Neural progenitor cell (in vitro differentiated cells): ENCODE measurements around the gene LMTK2. TPM values are rescaled to one million over a fixed set of nuclear protein-coding genes. Genes with fewer than 3 reads are reported as not detected.

Source experiments
- DNase-seq: peaks from one replicate; pipeline ENCODE4 v3.0.0-alpha.2; 2016; ENCODE audit warnings: low spot score
- H2AFZ ChIP-seq: fragments of 200-600 bp; sonication (generic); replicated peaks from 2 replicates; pipeline ENCODE4 v1.6.1; 2016; ENCODE audit warnings: antibody characterized with exemption
- H3F3A ChIP-seq: fragments of 200-600 bp; sonication (generic); 2 replicates; pipeline ENCODE4 v1.6.1; 2016; ENCODE audit warnings: antibody characterized with exemption, low read depth
- H3K27ac ChIP-seq: fragments of 200-600 bp; sonication (generic); 2 replicates; pipeline ENCODE4 v1.5.1; 2016; ENCODE audit warnings: mild to moderate bottlenecking
- H3K27me3 ChIP-seq: fragments of 200-600 bp; sonication (generic); 2 replicates; pipeline ENCODE4 v1.6.1; 2016; ENCODE audit warnings: mild to moderate bottlenecking, moderate library complexity
- H3K36me3 ChIP-seq: fragments of 200-600 bp; sonication (generic); 2 replicates; pipeline ENCODE4 v1.5.1; 2016
- H3K4me1 ChIP-seq: fragments of 200-600 bp; sonication (generic); 2 replicates; pipeline ENCODE4 v1.6.1; 2016; ENCODE audit warnings: mixed run types
- H3K4me2 ChIP-seq: fragments of 200-600 bp; sonication (generic); 2 replicates; pipeline ENCODE4 v1.6.1; 2016
- H3K4me3 ChIP-seq: fragments of 200-600 bp; sonication (generic); 2 replicates; pipeline ENCODE4 v1.5.1; 2016
- H3K79me2 ChIP-seq: fragments of 200-600 bp; sonication (generic); 2 replicates; pipeline ENCODE4 v1.6.1; 2016; ENCODE audit warnings: low read depth
- H3K9ac ChIP-seq: fragments of 200-600 bp; sonication (generic); 2 replicates; pipeline ENCODE4 v1.6.1; 2016
- H3K9me3 ChIP-seq: fragments of 200-600 bp; sonication (generic); 2 replicates; pipeline ENCODE4 v1.5.1; 2016; ENCODE audit warnings: low read depth
- H4K20me1 ChIP-seq: fragments of 200-600 bp; sonication (generic); 2 replicates; pipeline ENCODE4 v1.6.1; 2016; ENCODE audit warnings: low read depth
- H3K27ac Mint-ChIP-seq: 3 replicates; pipeline ENCODE4 v1.8.0; 2021; ENCODE audit warnings: mixed read lengths
- H3K27me3 Mint-ChIP-seq: 2 replicates; pipeline ENCODE4 v1.8.0; 2022; ENCODE audit warnings: low read depth, mild to moderate bottlenecking, inconsistent platforms, moderate library complexity, mixed read lengths; ENCODE audit not compliant: insufficient read depth
- H3K36me3 Mint-ChIP-seq: 3 replicates; pipeline ENCODE4 v1.8.0; 2021; ENCODE audit warnings: mixed read lengths
- H3K4me1 Mint-ChIP-seq: 3 replicates; pipeline ENCODE4 v1.8.0; 2021; ENCODE audit warnings: mixed read lengths
- H3K4me3 Mint-ChIP-seq: 3 replicates; pipeline ENCODE4 v1.8.0; 2021; ENCODE audit warnings: mild to moderate bottlenecking, moderate library complexity, mixed read lengths
- H3K9me3 Mint-ChIP-seq: 3 replicates; pipeline ENCODE4 v1.8.0; 2020; ENCODE audit warnings: mixed read lengths
- EZH2 ChIP-seq: fragments of 200-600 bp; sonication (generic); IDR thresholded peaks from 2 replicates; pipeline ENCODE4 v1.6.1; 2017; ENCODE audit warnings: antibody characterized with exemption, mild to moderate bottlenecking, moderate library complexity
- EZH2phosphoT487 ChIP-seq: fragments of 200-600 bp; sonication (generic); IDR thresholded peaks from 2 replicates; pipeline ENCODE4 v1.6.1; 2017; ENCODE audit warnings: antibody characterized with exemption
- total RNA-seq: library from RNA; depleted of rRNA; stranded (reverse); fragments of >200 nt; gene quantifications from 2 replicates; pipeline ENCODE4 v1.2.3, GENCODE V29; 2015; ENCODE audit warnings: low replicate concordance
- TF ChIP-seq, protein P1 (sequence below): fragments of 200-600 bp; sonication (generic); IDR thresholded peaks from 2 replicates; pipeline ENCODE4 v1.5.1; 2017; ENCODE audit warnings: antibody characterized with exemption, mild to moderate bottlenecking

Gene LMTK2
- total RNA-seq, 1 donor from 2014 or later: 14.1 TPM

- H3K4me3 ChIP-seq: no peak overlapping the region
- no peak overlapping the region for H3K9ac ChIP-seq
- Mint-ChIP-seq H3K27me3 (peaks cover 3% of the 10 kb centered on the region), H3K27ac (no peak overlapping the region), H3K36me3 (peaks cover 5% of the 10 kb centered on the region), H3K9me3 (no peaks in the 10 kb centered on the region), H3K4me3 (no peak overlapping the region), H3K4me1 (peaks cover 23% of the 10 kb centered on the region)
- H3K36me3 ChIP-seq: no peaks in the 10 kb centered on the region
- no peak for DNase-seq
- H3K27me3 ChIP-seq: no peaks in the 10 kb centered on the region
- peaks cover 17% of the 10 kb centered on the region for H3K79me2 ChIP-seq
- peaks cover 8% of the 10 kb centered on the region for H4K20me1 ChIP-seq
- TF ChIP-seq, protein P1, sequence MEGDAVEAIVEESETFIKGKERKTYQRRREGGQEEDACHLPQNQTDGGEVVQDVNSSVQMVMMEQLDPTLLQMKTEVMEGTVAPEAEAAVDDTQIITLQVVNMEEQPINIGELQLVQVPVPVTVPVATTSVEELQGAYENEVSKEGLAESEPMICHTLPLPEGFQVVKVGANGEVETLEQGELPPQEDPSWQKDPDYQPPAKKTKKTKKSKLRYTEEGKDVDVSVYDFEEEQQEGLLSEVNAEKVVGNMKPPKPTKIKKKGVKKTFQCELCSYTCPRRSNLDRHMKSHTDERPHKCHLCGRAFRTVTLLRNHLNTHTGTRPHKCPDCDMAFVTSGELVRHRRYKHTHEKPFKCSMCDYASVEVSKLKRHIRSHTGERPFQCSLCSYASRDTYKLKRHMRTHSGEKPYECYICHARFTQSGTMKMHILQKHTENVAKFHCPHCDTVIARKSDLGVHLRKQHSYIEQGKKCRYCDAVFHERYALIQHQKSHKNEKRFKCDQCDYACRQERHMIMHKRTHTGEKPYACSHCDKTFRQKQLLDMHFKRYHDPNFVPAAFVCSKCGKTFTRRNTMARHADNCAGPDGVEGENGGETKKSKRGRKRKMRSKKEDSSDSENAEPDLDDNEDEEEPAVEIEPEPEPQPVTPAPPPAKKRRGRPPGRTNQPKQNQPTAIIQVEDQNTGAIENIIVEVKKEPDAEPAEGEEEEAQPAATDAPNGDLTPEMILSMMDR: no peak
- TF ChIP-seq EZH2phosphoT487: no peak
- no peak for TF ChIP-seq EZH2
- H2AFZ ChIP-seq: no peak overlapping the region
- H3K4me1 ChIP-seq: peaks cover 15% of the 10 kb centered on the region
- no peak overlapping the region for H3K4me2 ChIP-seq
- H3F3A ChIP-seq: peaks cover 8% of the 10 kb centered on the region
- no peak overlapping the region for H3K27ac ChIP-seq
- no peaks in the 10 kb centered on the region for H3K9me3 ChIP-seq
Measured at GRCh38 chr7:98254516-98254915, 147.9 kb downstream of the LMTK2 start.

- H2AFZ ChIP-seq: no peak overlapping the region
- H3K4me2 ChIP-seq: no peak overlapping the region
- Mint-ChIP-seq H3K27me3 (peaks cover 3% of the 10 kb centered on the region), H3K4me1 (peaks cover 20% of the 10 kb centered on the region), H3K36me3 (peaks cover 5% of the 10 kb centered on the region), H3K27ac (no peak overlapping the region), H3K4me3 (no peak overlapping the region), H3K9me3 (no peaks in the 10 kb centered on the region)
- no peak overlapping the region for H3K9ac ChIP-seq
- no peaks in the 10 kb centered on the region for H3K9me3 ChIP-seq
- DNase-seq: no peak
- no peaks in the 10 kb centered on the region for H3K27me3 ChIP-seq
- H3F3A ChIP-seq: peaks cover 8% of the 10 kb centered on the region
- no peak overlapping the region for H3K27ac ChIP-seq
- H3K4me1 ChIP-seq: peaks cover 15% of the 10 kb centered on the region
- peaks cover 17% of the 10 kb centered on the region for H3K79me2 ChIP-seq
- no peaks in the 10 kb centered on the region for H3K36me3 ChIP-seq
- peaks cover 8% of the 10 kb centered on the region for H4K20me1 ChIP-seq
- no peak for TF ChIP-seq EZH2
- no peak for TF ChIP-seq EZH2phosphoT487
- TF ChIP-seq, protein P1: no peak
- no peak overlapping the region for H3K4me3 ChIP-seq
Measured at GRCh38 chr7:98254951-98255610, 148.4 kb downstream of the LMTK2 start.

DNA sequence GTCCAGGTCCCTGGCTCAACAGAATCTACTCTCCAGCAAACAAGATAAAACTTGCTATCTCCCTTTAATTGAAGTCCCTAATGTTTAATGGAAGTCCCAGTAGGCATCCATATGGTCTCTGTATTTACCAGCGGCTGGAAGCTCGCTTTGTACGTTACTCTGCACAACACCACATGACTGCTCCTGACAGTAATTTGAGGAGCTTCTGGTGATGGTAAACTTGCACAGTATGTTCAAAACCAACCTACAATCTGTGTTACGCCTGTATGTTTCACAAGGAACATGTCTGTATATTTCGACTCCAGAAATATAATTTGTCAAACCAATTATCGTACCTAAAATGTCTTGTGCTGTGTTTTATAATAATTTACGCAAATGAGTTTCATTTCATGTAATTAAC is 149.8 kb downstream of the LMTK2 start:
- H3K4me1 Mint-ChIP-seq: peaks cover 11% of the 10 kb centered on the region
- Histone ChIP-seq H3K36me3 (no peaks in the 10 kb centered on the region), H4K20me1 (peaks cover 8% of the 10 kb centered on the region), H3K9me3 (no peaks in the 10 kb centered on the region), H3K4me1 (peaks cover 7% of the 10 kb centered on the region), H3K9ac (no peak overlapping the region), H3K4me2 (no peak overlapping the region), H3K4me3 (no peak overlapping the region), H3K27me3 (no peaks in the 10 kb centered on the region), H2AFZ (no peak overlapping the region), H3F3A (peaks cover 3% of the 10 kb centered on the region), H3K27ac (no peak overlapping the region), H3K79me2 (peaks cover 17% of the 10 kb centered on the region)
- H3K27ac Mint-ChIP-seq: no peak overlapping the region
- peaks cover 3% of the 10 kb centered on the region for H3K27me3 Mint-ChIP-seq
- H3K4me3 Mint-ChIP-seq: no peak overlapping the region
- TF ChIP-seq, protein P1: no peak
- no peak for TF ChIP-seq EZH2phosphoT487
- no peak for TF ChIP-seq EZH2
- no peaks in the 10 kb centered on the region for H3K9me3 Mint-ChIP-seq
- peaks cover 5% of the 10 kb centered on the region for H3K36me3 Mint-ChIP-seq
- DNase-seq: no peak
